Measurements from ENCODE around the gene RORB.

RORB gene

GRCh38 chr9:74479711-74480110, 17.4 kb upstream of the RORB start:
- TF ChIP-seq CTCF (IDR thresholded peaks at IDR 0.05; ENCODE audit: control insufficient read depth, extremely low read depth, insufficient read depth) = no peak
- H3K4me3 ChIP-seq (ENCODE audit: low read depth, low read length) = no peak overlapping the region
- DNase-seq (ENCODE audit: low read depth) = no peak

- TF ChIP-seq CTCF (IDR thresholded peaks at IDR 0.05; ENCODE audit: control insufficient read depth, extremely low read depth, insufficient read depth) = no peak
- H3K4me3 ChIP-seq (ENCODE audit: low read depth, low read length) = no peak overlapping the region
- DNase-seq (ENCODE audit: low read depth) = no peak
Measured at GRCh38 chr9:74487395-74487794, 9.7 kb upstream of the RORB start.

- no peak for TF ChIP-seq CTCF (IDR thresholded peaks at IDR 0.05; ENCODE audit: control insufficient read depth, extremely low read depth, insufficient read depth)
- DNase-seq (ENCODE audit: low read depth) = no peak
- no peak overlapping the region for H3K4me3 ChIP-seq (ENCODE audit: low read depth, low read length)
Measured at GRCh38 chr9:74493512-74493911, 3.6 kb upstream of the RORB start.

GRCh38 chr9:74494490-74494889, 2.6 kb upstream of the RORB start:
- DNase-seq (ENCODE audit: low read depth) = no peak
- TF ChIP-seq CTCF (IDR thresholded peaks at IDR 0.05; ENCODE audit: control insufficient read depth, extremely low read depth, insufficient read depth) = no peak

GRCh38 chr9:74496406-74496805, 729 bp upstream of the RORB start:
- H3K4me3 ChIP-seq (ENCODE audit: low read depth, low read length) = peak overlapping the region; percentile 52
- DNase-seq (ENCODE audit: low read depth) = no peak
- no peak for TF ChIP-seq CTCF (IDR thresholded peaks at IDR 0.05; ENCODE audit: control insufficient read depth, extremely low read depth, insufficient read depth)

More at GRCh38 chr9:74494490-74494889, 2.6 kb upstream of the RORB start:
- H3K4me3 ChIP-seq (ENCODE audit: low read depth, low read length) = no peak overlapping the region

- no peak for DNase-seq (ENCODE audit: low read depth)
- TF ChIP-seq CTCF (IDR thresholded peaks at IDR 0.05; ENCODE audit: control insufficient read depth, extremely low read depth, insufficient read depth) = no peak
- peak overlapping the region; percentile 52 for H3K4me3 ChIP-seq (ENCODE audit: low read depth, low read length)
Measured at GRCh38 chr9:74497748-74498620, 849 bp downstream of the RORB start.
